ENCODE data around the gene ETV3. TPM values are rescaled to one million over a fixed set of nuclear protein-coding genes. Genes with fewer than 3 reads are reported as not detected.

ETV3 gene
- total RNA-seq, 2 donors from 2014 or later = 11.8 to 31.7 TPM

- no peak for TF ChIP-seq CTCF (IDR thresholded peaks at IDR 0.05)
- no peak for ATAC-seq (ENCODE audit: insufficient number of reproducible peaks, low FRiP score, low read depth)
- no peak overlapping the region for H3K27ac ChIP-seq
- DNase-seq (ENCODE audit: low spot score) = no peak
- H3K36me3 ChIP-seq = no peaks in the 10 kb centered on the region
- H3K4me3 ChIP-seq = no peak overlapping the region
- no peaks in the 10 kb centered on the region for H3K27me3 ChIP-seq (replicated peaks; ENCODE audit: insufficient read depth)
- peaks cover 0 to 8% of the 10 kb centered on the region in 2 donors for H3K4me1 ChIP-seq (ENCODE audit: control insufficient read depth in 1 of 2, low read depth in 2 of 2)
- H3K9me3 ChIP-seq = no peaks in the 10 kb centered on the region
These were observed 16.1 kb upstream of the ETV3 start for GRCh38 chr1:157154291-157154690.

DNA sequence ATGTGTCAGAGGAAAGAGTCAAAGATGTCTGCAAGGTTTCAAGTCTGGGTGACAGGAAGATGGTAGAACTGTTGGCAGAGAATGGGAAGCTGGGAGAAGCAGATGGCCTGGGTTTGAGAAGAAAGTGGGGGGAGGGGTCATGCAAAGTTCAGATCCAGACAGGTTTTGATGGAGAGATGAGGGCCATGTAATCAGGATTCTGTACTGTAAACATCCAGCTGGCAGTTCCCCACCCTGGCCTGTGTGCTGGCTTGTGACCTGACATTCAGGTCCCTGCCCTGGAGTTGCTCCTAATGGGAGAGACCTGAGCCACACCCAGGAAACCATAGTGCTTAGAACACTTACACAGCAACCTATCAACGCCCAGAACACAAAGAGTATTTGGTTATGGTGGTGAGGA lies 15.6 kb upstream of the ETV3 start:
- Histone ChIP-seq H3K9me3 (no peaks in the 10 kb centered on the region), H3K4me3 (no peak overlapping the region), H3K27ac (no peak overlapping the region), H3K4me1 (ENCODE audit: control insufficient read depth in 1 of 2, low read depth in 2 of 2) (peaks cover 0 to 9% of the 10 kb centered on the region in 2 donors), H3K27me3 (replicated peaks; ENCODE audit: insufficient read depth) (no peaks in the 10 kb centered on the region), H3K36me3 (no peaks in the 10 kb centered on the region)
- no peak for ATAC-seq (ENCODE audit: insufficient number of reproducible peaks, low FRiP score, low read depth)
- TF ChIP-seq CTCF (IDR thresholded peaks at IDR 0.05) = no peak
- DNase-seq (ENCODE audit: low spot score) = no peak

DNA sequence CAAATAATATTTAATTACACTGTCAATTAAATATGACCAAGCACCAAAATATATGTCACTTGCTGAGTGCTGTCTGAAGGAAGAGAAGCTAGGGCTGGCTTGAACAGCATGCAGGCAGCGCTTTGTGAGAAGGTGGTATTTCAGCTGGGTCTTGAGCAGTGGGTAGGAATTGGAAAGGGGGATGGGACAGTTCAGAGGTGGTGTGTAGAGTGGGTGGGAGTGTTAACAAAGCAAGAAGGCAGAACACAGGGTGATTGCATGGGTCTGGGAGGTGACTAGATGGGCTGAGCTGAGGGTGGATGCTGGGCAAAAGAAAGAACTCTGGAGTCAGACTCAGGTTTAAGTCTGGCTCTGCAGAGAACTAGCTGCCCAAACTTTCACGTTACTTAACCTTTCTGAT lies 14.3 kb upstream of the ETV3 start:
- no peak overlapping the region for H3K4me3 ChIP-seq
- ATAC-seq (ENCODE audit: insufficient number of reproducible peaks, low FRiP score, low read depth) = no peak
- H3K27me3 ChIP-seq (replicated peaks; ENCODE audit: insufficient read depth) = no peaks in the 10 kb centered on the region
- no peak for TF ChIP-seq CTCF (IDR thresholded peaks at IDR 0.05)
- H3K4me1 ChIP-seq (ENCODE audit: control insufficient read depth in 1 of 2, low read depth in 2 of 2) = peaks cover 0 to 11% of the 10 kb centered on the region in 2 donors
- no peak for DNase-seq (ENCODE audit: low spot score)
- no peak overlapping the region for H3K27ac ChIP-seq
- no peaks in the 10 kb centered on the region for H3K9me3 ChIP-seq
- H3K36me3 ChIP-seq = no peaks in the 10 kb centered on the region

DNA sequence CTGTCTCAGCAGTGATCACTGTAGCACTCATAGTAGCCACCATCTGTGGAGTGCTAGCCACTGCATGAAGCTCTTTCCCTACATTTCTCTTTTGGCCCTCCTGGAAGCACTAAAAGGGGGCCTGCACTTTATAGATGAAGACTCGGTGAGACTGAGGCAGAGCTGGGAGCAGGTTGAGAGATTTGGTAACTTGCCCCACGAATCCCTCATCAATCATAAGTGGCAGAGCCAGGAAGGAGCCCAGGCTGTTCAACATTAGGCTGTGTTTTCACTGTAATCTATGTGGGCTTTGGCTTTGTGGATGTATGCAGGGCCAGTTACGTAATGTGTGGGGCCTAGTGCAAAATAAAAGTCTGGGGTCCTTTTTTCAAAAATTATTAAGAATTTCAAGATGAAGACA lies 13.3 kb upstream of the ETV3 start:
- Histone ChIP-seq H3K27ac (no peak overlapping the region), H3K36me3 (no peaks in the 10 kb centered on the region), H3K4me3 (no peak overlapping the region), H3K9me3 (no peaks in the 10 kb centered on the region), H3K4me1 (ENCODE audit: control insufficient read depth in 1 of 2, low read depth in 2 of 2) (peaks cover 0 to 11% of the 10 kb centered on the region in 2 donors), H3K27me3 (replicated peaks; ENCODE audit: insufficient read depth) (no peaks in the 10 kb centered on the region)
- no peak for TF ChIP-seq CTCF (IDR thresholded peaks at IDR 0.05)
- DNase-seq (ENCODE audit: low spot score) (no peak), ATAC-seq (ENCODE audit: insufficient number of reproducible peaks, low FRiP score, low read depth) (no peak)

DNA sequence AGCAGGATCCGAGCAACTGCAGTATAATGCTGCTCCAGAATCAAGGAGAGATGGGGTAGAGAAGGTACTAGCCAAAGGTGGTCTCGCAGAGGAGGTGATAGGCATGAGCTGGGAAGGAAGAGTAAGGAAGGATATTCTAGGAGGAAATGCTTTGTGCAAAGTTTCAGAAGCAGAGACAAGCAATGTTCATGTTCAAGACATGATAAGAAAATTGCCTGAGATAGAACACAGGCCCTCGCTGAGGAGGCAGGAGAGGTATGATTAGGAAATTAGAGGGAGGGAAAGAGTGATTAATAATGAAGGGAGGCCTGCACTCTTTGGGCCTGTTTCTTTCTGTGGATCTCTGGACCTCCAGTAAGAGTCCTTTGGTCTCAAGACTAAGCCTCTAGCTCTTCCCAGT lies 12.9 kb upstream of the ETV3 start:
- no peaks in the 10 kb centered on the region for H3K9me3 ChIP-seq
- H3K36me3 ChIP-seq = no peaks in the 10 kb centered on the region
- DNase-seq (ENCODE audit: low spot score) = no peak
- H3K4me1 ChIP-seq (ENCODE audit: control insufficient read depth in 1 of 2, low read depth in 2 of 2) = peaks cover 0 to 8% of the 10 kb centered on the region in 2 donors
- no peak for ATAC-seq (ENCODE audit: insufficient number of reproducible peaks, low FRiP score, low read depth)
- H3K4me3 ChIP-seq = no peak overlapping the region
- H3K27me3 ChIP-seq (replicated peaks; ENCODE audit: insufficient read depth) = no peaks in the 10 kb centered on the region
- no peak for TF ChIP-seq CTCF (IDR thresholded peaks at IDR 0.05)
- H3K27ac ChIP-seq = no peak overlapping the region
